DLD1 (cell line): ENCODE results near the gene FADS6.

ENCODE experiments used
- in situ Hi-C: cut with HindIII; loops from 2 replicates; pipeline ENCODE4 v1.10.0; 2017; ENCODE audit warnings: low sequenced_read_pairs

The FADS6 gene

GRCh38 chr17:74855323-74855722, 38.1 kb downstream of the FADS6 start:
- in situ Hi-C loops, result no loop called here

GRCh38 chr17:74854792-74855191, 38.6 kb downstream of the FADS6 start:
- in situ Hi-C loops, result no loop called here

- in situ Hi-C loops, result no loop called here
Observed at GRCh38 chr17:74853669-74854068, 39.8 kb downstream of the FADS6 start.

GRCh38 chr17:74853048-74853397, 40.4 kb downstream of the FADS6 start:
- in situ Hi-C loops, result no loop called here

GRCh38 chr17:74852237-74853047, 41.0 kb downstream of the FADS6 start:
- in situ Hi-C loops, result no loop called here

GRCh38 chr17:74851612-74852236, 41.7 kb downstream of the FADS6 start:
- in situ Hi-C loops, result no loop called here

- in situ Hi-C loops, result no loop called here
Observed at GRCh38 chr17:74850914-74851313, 42.5 kb downstream of the FADS6 start.

- in situ Hi-C loops, result no loop called here
Observed at GRCh38 chr17:74850310-74850709, 43.1 kb downstream of the FADS6 start.

GRCh38 chr17:74848656-74849399, 44.6 kb downstream of the FADS6 start:
- in situ Hi-C loops, result no loop called here

GRCh38 chr17:74846621-74847020, 46.8 kb downstream of the FADS6 start:
- in situ Hi-C loops, result no loop called here

- in situ Hi-C loops, result no loop called here
Observed at GRCh38 chr17:74843352-74843627, 50.1 kb downstream of the FADS6 start.

- in situ Hi-C loops, result no loop called here
Observed at GRCh38 chr17:74842599-74843351, 50.7 kb downstream of the FADS6 start.

GRCh38 chr17:74842146-74842598, 51.3 kb downstream of the FADS6 start:
- in situ Hi-C loops, result no loop called here

GRCh38 chr17:74840989-74841666, 52.3 kb downstream of the FADS6 start:
- in situ Hi-C loops, result no loop called here

- in situ Hi-C loops, result no loop called here
Observed at GRCh38 chr17:74839990-74840852, 53.2 kb downstream of the FADS6 start.

GRCh38 chr17:74838274-74838673, 55.2 kb downstream of the FADS6 start:
- in situ Hi-C loops, result no loop called here

GRCh38 chr17:74836691-74837467, 56.6 kb downstream of the FADS6 start:
- in situ Hi-C loops, result no loop called here

GRCh38 chr17:74836191-74836590, 57.2 kb downstream of the FADS6 start:
- in situ Hi-C loops, result no loop called here
